DOHH2 (cell line): Measurements from ENCODE around the gene GREB1.

Experiments
- H3F3A ChIP-seq: fragments of 200-600 bp; sonication (generic), shearing (Covaris generic); 2 replicates; pipeline ENCODE4 v1.6.0; 2016; ENCODE audit warnings: antibody characterized with exemption, mild to moderate bottlenecking; ENCODE audit not compliant: control insufficient read depth, insufficient read depth
- H3K27ac ChIP-seq: fragments of 200-600 bp; sonication (generic); 2 replicates; pipeline ENCODE4 v1.5.1; 2014; ENCODE audit warnings: low read depth, mild to moderate bottlenecking, low read length, moderate library complexity
- H3K27me3 ChIP-seq: fragments of 200-600 bp; sonication (generic); 2 replicates; pipeline ENCODE4 v1.6.1; 2014; ENCODE audit warnings: mild to moderate bottlenecking, low read length, mixed read lengths; ENCODE audit not compliant: control insufficient read depth
- H3K36me3 ChIP-seq: fragments of 200-600 bp; sonication (generic); 2 replicates; pipeline ENCODE4 v1.6.1; 2014; ENCODE audit warnings: mild to moderate bottlenecking, low read length, moderate library complexity, mixed read lengths; ENCODE audit not compliant: control insufficient read depth
- H3K4me1 ChIP-seq: fragments of 200-600 bp; sonication (generic); 2 replicates; pipeline ENCODE4 v1.6.1; 2014; ENCODE audit warnings: mild to moderate bottlenecking, low read length, mixed read lengths; ENCODE audit not compliant: control insufficient read depth
- H3K4me2 ChIP-seq: fragments of 200-600 bp; sonication (generic); 2 replicates; pipeline ENCODE4 v1.6.0; 2014; ENCODE audit warnings: mild to moderate bottlenecking, low read length, moderate library complexity
- H3K4me3 ChIP-seq: fragments of 200-600 bp; sonication (generic); 2 replicates; pipeline ENCODE4 v1.5.1; 2014; ENCODE audit warnings: mild to moderate bottlenecking, low read length, mixed read lengths
- H3K79me2 ChIP-seq: fragments of 200-600 bp; sonication (generic); 2 replicates; pipeline ENCODE4 v1.6.1; 2014; ENCODE audit warnings: mild to moderate bottlenecking, low read length, mixed read lengths; ENCODE audit not compliant: control insufficient read depth
- H3K9me2 ChIP-seq: fragments of 200-600 bp; sonication (generic); replicated peaks from 2 replicates; pipeline ENCODE4 v1.6.1; 2014; ENCODE audit warnings: mild to moderate bottlenecking, low read length, mixed read lengths; ENCODE audit not compliant: control insufficient read depth
- H3K9me3 ChIP-seq: fragments of 200-600 bp; sonication (generic); 2 replicates; pipeline ENCODE4 v1.6.1; 2014; ENCODE audit warnings: antibody characterized with exemption, low read length, mixed read lengths; ENCODE audit not compliant: control insufficient read depth, insufficient read depth
- H4K20me1 ChIP-seq: fragments of 200-600 bp; sonication (generic); 2 replicates; pipeline ENCODE4 v1.6.0; 2014; ENCODE audit warnings: low read depth, mild to moderate bottlenecking, antibody characterized with exemption, low read length, moderate library complexity; ENCODE audit not compliant: control insufficient read depth, insufficient read depth
- CTCF ChIP-seq: fragments of 200-600 bp; sonication (generic); IDR thresholded peaks from one replicate; pipeline ENCODE4 v1.5.1; 2014; ENCODE audit warnings: antibody characterized with exemption, mild to moderate bottlenecking, low read depth, low read length; ENCODE audit not compliant: poor library complexity, severe bottlenecking
- EZH2phosphoT487 ChIP-seq: fragments of 200-600 bp; sonication (generic); IDR thresholded peaks from 2 replicates; pipeline ENCODE4 v1.6.1; 2017; ENCODE audit warnings: borderline replicate concordance, mild to moderate bottlenecking, antibody characterized with exemption, low read length, moderate library complexity, mixed read lengths

The GREB1 gene

GRCh38 chr2:11572996-11573395 is 39.2 kb downstream of the GREB1 start:
- Histone ChIP-seq H3K9me2 (no peaks in the 10 kb centered on the region), H3K27me3 (no peaks in the 10 kb centered on the region), H3K4me3 (no peak overlapping the region), H3K4me1 (no peaks in the 10 kb centered on the region), H4K20me1 (no peaks in the 10 kb centered on the region), H3K79me2 (no peaks in the 10 kb centered on the region), H3K36me3 (no peaks in the 10 kb centered on the region), H3K9me3 (no peaks in the 10 kb centered on the region), H3K4me2 (no peak overlapping the region), H3K27ac (no peak overlapping the region), H3F3A (no peaks in the 10 kb centered on the region)
- TF ChIP-seq CTCF (no peak), EZH2phosphoT487 (no peak)

- TF ChIP-seq CTCF = no peak
- Histone ChIP-seq H3K4me3 (no peak overlapping the region), H3K9me2 (no peaks in the 10 kb centered on the region), H3K27ac (no peak overlapping the region), H3F3A (no peaks in the 10 kb centered on the region), H3K27me3 (no peaks in the 10 kb centered on the region), H3K4me1 (no peaks in the 10 kb centered on the region), H3K36me3 (no peaks in the 10 kb centered on the region), H3K4me2 (no peak overlapping the region), H3K9me3 (no peaks in the 10 kb centered on the region), H3K79me2 (no peaks in the 10 kb centered on the region), H4K20me1 (no peaks in the 10 kb centered on the region)
Observed at GRCh38 chr2:11573418-11574175, 39.8 kb downstream of the GREB1 start.

GRCh38 chr2:11574176-11575046 is 40.6 kb downstream of the GREB1 start:
- TF ChIP-seq EZH2phosphoT487 (no peak), CTCF (no peak)
- H3K36me3 ChIP-seq = no peaks in the 10 kb centered on the region
- no peak overlapping the region for H3K4me2 ChIP-seq
- H3K4me1 ChIP-seq = no peaks in the 10 kb centered on the region
- H3K79me2 ChIP-seq = no peaks in the 10 kb centered on the region
- no peaks in the 10 kb centered on the region for H3K9me3 ChIP-seq
- H3K9me2 ChIP-seq = no peaks in the 10 kb centered on the region
- H3K4me3 ChIP-seq = no peak overlapping the region
- no peak overlapping the region for H3K27ac ChIP-seq
- H3F3A ChIP-seq = no peaks in the 10 kb centered on the region
- no peaks in the 10 kb centered on the region for H4K20me1 ChIP-seq
- no peaks in the 10 kb centered on the region for H3K27me3 ChIP-seq
